Kidney epithelial cell (primary cell): Measurements from ENCODE around the gene CYBC1. TPM values are rescaled to one million over a fixed set of nuclear protein-coding genes. Genes with fewer than 3 reads are reported as not detected.

Experiments used
- DNase-seq: peaks from one replicate; pipeline ENCODE4 v3.0.0-alpha.2; 2010; ENCODE audit warnings: low read depth
- H3K27me3 ChIP-seq: 2 replicates; pipeline ENCODE4 v1.6.0; 2011; ENCODE audit warnings: low read length; ENCODE audit not compliant: control insufficient read depth, insufficient read depth
- H3K36me3 ChIP-seq: 2 replicates; pipeline ENCODE4 v1.5.1; 2011; ENCODE audit warnings: low read length; ENCODE audit not compliant: control insufficient read depth, insufficient read depth
- H3K4me3 ChIP-seq: 2 replicates; pipeline ENCODE4 v1.5.1; 2011; ENCODE audit warnings: low read depth, mild to moderate bottlenecking, control low read depth, low read length
- total RNA-seq: library from RNA; depleted of rRNA; stranded (reverse); fragments of >200 nt; gene quantifications from 2 replicates; pipeline ENCODE4 v1.2.3, GENCODE V29; 2015
- TF ChIP-seq, protein P1 (sequence below): IDR thresholded peaks from 2 replicates; pipeline ENCODE4 v1.5.1; 2011; ENCODE audit warnings: mild to moderate bottlenecking, moderate library complexity, low read length, control low read depth, inconsistent platforms; ENCODE audit not compliant: insufficient read depth, poor library complexity, severe bottlenecking

CYBC1 gene
- total RNA-seq, 1 donor from 2014 or later: 76.0 TPM

DNA sequence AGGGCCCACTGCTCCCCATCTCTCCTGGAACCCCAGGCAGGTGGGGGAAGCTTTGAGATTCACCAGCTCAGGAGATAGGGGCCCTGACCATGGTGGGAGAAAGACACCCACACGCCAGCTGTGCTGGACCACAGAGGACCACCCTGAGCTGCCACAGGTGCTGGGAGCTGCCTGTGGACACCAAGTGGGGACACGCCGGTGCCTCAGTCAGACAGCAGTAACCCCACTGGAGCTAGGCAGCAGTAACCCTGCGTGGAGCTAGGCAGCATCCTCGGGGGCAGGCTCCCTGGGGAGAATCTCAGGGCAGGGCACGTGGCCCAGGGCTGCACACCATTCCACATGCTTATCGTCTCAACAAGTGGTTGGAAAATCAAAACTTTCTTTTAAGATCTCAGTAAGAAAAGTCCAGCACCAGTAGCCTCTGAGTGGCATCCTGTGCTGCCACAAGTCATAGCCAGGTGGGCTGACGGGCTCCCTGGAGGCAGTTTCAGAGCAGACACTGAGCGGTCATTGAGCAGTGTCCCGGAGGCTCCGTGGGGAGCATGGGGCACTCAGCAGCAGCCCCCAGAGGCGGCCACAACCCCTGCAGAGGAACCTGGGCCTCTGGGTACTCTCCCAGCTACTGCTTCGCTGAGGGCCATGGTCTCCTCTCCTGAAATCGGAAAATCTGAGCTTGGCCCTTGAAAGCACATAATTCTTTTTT is 40.4 kb downstream of the CYBC1 start:
- TF ChIP-seq, protein P1, sequence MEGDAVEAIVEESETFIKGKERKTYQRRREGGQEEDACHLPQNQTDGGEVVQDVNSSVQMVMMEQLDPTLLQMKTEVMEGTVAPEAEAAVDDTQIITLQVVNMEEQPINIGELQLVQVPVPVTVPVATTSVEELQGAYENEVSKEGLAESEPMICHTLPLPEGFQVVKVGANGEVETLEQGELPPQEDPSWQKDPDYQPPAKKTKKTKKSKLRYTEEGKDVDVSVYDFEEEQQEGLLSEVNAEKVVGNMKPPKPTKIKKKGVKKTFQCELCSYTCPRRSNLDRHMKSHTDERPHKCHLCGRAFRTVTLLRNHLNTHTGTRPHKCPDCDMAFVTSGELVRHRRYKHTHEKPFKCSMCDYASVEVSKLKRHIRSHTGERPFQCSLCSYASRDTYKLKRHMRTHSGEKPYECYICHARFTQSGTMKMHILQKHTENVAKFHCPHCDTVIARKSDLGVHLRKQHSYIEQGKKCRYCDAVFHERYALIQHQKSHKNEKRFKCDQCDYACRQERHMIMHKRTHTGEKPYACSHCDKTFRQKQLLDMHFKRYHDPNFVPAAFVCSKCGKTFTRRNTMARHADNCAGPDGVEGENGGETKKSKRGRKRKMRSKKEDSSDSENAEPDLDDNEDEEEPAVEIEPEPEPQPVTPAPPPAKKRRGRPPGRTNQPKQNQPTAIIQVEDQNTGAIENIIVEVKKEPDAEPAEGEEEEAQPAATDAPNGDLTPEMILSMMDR: no peak
- DNase-seq: no peak
- no peaks in the 10 kb centered on the region for H3K27me3 ChIP-seq
- H3K36me3 ChIP-seq: no peaks in the 10 kb centered on the region
- no peak overlapping the region for H3K4me3 ChIP-seq

DNA sequence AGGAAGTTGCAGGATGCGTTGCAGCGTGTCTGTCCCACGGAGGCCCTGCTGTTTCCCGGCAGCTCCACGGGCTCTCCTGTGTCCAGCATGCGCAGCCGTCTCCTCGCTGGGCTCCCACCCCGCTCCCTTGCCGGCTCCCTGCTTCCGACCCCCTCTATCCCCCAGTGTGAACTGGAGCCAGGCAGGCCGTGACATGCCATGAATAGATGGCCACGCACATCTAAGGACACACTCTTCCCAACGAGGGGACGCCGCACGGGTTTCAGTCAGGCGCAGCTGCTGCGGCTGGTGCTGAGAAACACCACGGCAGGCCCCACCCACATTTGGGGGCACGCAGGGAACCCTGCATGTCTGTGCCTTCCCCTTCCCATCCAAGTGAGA is 41.6 kb downstream of the CYBC1 start:
- no peak overlapping the region for H3K4me3 ChIP-seq
- TF ChIP-seq, protein P1: no peak
- no peaks in the 10 kb centered on the region for H3K27me3 ChIP-seq
- no peak for DNase-seq
- no peaks in the 10 kb centered on the region for H3K36me3 ChIP-seq

GRCh38 chr17:82408288-82408937 is 42.1 kb downstream of the CYBC1 start:
- TF ChIP-seq, protein P1: no peak
- Histone ChIP-seq H3K36me3 (no peaks in the 10 kb centered on the region), H3K4me3 (no peak overlapping the region), H3K27me3 (no peaks in the 10 kb centered on the region)
- no peak for DNase-seq

DNA sequence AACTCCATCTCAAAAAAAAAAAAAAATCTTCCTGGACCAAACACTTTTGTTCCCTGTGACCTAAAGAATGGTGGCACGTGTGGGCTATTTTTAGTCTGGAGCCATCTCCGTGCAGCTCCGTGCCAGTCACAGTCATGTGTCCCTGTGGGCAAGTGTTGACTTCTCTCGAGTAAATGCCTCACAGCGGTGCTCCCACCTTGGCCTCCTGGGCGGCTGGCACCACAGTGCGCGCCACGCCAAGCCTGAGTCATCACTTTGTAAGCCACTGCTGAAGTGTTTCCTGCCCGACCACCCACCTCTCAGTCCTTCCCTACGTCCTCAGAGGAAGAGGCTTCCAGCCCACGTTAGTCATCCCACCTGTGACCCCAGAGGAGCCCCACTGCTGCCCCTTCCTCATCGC is 43.3 kb downstream of the CYBC1 start:
- no peaks in the 10 kb centered on the region for H3K36me3 ChIP-seq

DNA sequence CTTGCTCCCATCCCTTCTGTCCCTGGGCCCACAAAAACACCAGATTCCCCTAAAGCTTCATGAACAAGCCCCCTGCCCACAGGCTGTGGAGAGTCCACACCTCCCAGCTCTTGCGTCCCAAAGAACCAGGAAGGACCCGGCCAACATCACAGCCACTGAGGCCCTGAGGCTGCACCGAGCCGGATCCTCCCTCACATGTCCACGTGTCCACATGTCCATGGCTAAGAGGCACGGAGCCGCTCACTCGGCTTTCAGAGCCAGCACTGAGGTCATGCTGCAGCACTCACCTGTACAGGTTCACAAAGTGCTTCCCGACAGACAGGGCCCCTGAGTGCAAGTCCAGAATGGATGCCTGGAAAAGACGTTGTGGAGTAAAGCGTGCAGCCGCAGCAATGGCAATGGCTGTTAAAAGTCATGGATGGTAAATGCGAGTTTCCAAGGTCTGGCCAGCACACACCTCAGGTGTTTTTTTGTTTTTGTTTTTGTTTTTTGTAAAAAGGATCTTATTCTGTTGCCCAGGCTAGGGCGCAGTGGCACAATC is 44.4 kb downstream of the CYBC1 start:
- H3K27me3 ChIP-seq: no peaks in the 10 kb centered on the region
- no peak for DNase-seq
- TF ChIP-seq, protein P1: no peak
- H3K4me3 ChIP-seq: no peak overlapping the region
- no peaks in the 10 kb centered on the region for H3K36me3 ChIP-seq

More for the DNA sequence above, 43.3 kb downstream of the CYBC1 start:
- no peaks in the 10 kb centered on the region for H3K27me3 ChIP-seq
- TF ChIP-seq, protein P1: no peak
- no peak for DNase-seq
- H3K4me3 ChIP-seq: no peak overlapping the region

GRCh38 chr17:82405051-82405450 is 45.5 kb downstream of the CYBC1 start:
- H3K36me3 ChIP-seq: no peaks in the 10 kb centered on the region
- H3K4me3 ChIP-seq: no peak overlapping the region
- no peaks in the 10 kb centered on the region for H3K27me3 ChIP-seq
- no peak for DNase-seq
- TF ChIP-seq, protein P1: no peak
